Medulla oblongata (tissue), 1 donor: ENCODE results near the gene AJM1.
"Not testable (repeated sequence)": the region's sequence is repeated elsewhere in the genome, so short reads cannot be mapped to it uniquely, and the experiment has no call there.

Experiments
- DNase-seq: peaks from one replicate; pipeline ENCODE4 v3.0.0-alpha.2; 2015; ENCODE audit errors: extremely low spot score

The AJM1 gene

DNA sequence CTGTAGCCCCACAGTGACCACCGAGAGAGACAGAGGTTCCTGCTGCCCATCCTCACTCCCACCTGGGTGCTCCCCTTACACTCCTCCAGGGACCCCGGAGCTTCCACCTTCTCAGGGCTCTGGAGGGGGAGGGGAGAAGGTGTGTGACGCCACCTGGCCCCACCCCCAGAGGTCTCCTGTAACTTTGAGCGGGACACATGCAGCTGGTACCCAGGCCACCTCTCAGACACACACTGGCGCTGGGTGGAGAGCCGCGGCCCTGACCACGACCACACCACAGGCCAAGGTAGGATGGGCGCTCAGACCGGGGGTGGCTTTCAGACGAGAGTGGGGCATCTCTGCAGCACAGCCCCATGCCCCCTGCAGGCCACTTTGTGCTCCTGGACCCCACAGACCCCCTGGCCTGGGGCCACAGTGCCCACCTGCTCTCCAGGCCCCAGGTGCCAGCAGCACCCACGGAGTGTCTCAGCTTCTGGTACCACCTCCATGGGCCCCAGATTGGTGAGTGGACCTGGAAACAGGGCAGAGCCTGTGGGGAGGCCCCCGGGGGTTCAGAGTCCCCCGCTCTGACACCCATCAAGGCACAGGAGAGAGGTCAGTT lies 14.4 kb downstream of the AJM1 start:
- no peak for DNase-seq

- DNase-seq: no peak
Measured at GRCh38 chr9:136857166-136857565, 14.9 kb downstream of the AJM1 start.

DNA sequence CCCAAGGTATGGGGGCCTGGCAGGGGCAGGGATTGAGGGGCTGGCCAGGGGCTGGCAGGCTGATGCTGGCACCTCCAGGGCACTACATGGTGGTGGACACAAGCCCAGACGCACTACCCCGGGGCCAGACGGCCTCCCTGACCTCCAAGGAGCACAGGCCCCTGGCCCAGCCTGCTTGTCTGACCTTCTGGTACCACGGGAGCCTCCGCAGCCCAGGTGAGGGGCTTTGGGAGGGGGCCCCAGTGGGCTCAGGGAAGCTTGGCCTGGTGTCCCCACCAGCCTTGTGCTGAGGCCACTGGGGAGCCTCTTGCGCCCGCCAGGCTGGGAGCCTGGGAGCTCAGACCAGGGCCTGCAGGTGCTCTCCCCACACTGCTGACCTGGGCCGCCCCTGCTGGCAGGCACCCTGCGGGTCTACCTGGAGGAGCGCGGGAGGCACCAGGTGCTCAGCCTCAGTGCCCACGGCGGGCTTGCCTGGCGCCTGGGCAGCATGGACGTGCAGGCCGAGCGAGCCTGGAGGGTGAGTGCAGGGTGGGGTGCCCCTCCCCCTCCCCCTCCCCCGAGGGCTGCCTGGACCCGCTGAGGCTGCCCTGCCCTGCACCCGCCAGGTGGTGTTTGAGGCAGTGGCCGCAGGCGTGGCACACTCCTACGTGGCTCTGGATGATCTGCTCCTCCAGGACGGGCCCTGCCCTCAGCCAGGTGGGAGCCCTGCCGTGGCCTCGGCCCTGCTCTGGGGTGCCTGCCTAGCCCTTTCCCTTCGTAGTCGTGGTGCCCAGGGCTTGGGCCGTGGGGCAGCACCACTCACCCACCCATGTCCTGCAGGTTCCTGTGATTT lies 15.5 kb downstream of the AJM1 start:
- DNase-seq: no peak

- no peak for DNase-seq
Measured at GRCh38 chr9:136858452-136858843, 16.2 kb downstream of the AJM1 start.

DNA sequence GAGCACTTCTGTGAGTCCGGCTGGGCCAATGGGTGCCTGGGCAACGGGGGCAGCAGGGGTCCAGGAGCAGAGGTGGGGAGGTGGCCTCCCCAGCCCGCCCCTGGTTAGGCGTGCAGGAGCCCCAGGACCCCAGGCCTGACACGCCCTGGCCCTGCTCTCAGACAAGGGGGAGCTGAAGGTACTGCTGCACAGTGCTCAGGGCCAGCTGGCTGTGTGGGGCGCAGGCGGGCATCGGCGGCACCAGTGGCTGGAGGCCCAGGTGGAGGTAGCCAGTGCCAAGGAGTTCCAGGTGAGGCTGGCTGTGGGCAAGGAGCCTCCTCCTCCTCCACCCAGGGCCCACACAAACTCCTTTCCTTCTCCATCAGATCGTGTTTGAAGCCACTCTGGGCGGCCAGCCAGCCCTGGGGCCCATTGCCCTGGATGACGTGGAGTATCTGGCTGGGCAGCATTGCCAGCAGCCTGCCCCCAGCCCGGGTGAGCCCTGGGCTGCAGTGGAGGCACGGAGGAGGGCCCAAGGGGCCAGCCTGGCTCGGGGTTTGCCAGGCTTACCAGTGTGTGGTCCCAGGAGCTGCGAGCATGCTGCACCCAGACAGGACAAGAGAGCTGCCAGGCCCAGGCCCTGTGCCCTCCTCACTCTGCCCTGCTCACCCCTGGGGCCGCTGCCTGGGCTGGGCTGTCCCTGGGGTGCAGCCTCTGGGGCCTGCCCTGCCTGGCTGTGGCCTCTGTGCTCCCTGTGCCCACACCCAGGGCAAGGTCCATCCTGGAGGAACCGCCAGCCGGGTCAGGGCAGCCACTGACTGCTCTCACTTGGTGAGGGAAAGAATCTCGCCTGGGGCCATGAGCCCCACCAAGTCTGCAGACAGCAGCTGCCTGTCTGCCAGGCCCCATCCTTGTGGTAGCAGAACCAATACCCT lies 16.8 kb downstream of the AJM1 start:
- peak; percentile 79 for DNase-seq

DNA sequence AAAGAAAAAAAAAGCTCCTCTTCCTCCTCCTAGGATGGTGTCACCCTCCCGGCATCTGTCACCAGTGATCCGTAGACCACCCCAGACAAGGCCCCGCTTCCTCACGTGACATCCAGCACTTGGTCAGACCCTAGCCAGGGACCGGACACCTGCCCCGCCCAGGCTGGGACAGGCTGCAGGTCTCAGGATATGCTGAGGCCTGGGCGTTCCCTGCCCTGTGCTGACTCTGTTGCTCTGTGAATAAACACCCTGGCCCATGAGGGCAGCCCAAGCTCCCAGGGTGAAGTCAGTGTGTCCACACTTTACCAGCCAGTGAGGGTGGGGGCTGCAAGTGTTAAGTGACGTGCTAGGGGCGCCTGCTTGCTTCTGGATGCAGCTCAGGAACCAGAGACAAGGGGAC lies 18.3 kb downstream of the AJM1 start:
- DNase-seq: no peak

DNA sequence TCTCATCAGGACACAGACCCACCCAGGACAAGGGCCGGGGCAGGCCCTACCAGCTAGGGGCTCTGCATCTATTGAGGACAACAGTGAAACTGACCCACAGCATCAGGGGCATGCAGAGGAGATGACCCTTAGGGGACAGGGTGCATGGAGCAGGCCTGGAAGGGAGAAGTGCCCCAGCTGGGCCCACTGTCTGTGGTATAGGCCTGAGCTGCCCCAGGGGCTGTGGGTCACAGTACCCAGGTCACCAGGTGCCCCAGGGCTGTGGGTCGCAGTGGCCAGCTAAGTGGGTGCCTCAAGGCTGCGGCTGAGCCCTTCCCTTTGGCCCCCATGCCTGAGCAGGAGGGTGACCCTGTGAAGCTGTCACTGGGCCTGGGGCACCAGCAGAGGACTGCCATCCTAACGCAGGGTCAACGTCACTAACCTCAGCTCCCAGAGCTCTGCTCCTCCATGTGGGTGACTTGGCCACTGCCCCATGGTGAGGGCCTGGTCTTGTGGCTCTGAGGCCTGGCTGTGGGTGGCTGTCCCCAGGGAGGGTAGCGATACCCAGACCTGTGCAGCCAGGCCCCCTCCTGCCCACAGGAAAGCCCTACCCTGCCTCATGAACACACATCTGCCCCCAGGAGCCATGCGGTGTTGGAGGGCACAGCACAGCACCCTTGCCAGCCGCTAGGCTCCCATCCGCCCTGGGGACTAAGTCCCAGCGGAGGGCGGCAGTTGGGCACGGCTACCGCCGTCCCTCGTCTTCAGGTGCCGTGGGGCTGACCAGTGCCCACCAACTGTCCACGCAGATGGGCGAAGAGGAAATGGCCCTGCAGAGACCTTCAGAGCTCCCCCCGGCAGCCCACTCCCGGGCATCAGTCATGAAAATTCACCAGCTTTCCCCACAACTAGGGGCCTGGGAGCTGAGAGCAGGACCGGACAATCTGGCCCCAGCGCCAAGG lies 18.9 kb downstream of the AJM1 start:
- DNase-seq: no peak

DNA sequence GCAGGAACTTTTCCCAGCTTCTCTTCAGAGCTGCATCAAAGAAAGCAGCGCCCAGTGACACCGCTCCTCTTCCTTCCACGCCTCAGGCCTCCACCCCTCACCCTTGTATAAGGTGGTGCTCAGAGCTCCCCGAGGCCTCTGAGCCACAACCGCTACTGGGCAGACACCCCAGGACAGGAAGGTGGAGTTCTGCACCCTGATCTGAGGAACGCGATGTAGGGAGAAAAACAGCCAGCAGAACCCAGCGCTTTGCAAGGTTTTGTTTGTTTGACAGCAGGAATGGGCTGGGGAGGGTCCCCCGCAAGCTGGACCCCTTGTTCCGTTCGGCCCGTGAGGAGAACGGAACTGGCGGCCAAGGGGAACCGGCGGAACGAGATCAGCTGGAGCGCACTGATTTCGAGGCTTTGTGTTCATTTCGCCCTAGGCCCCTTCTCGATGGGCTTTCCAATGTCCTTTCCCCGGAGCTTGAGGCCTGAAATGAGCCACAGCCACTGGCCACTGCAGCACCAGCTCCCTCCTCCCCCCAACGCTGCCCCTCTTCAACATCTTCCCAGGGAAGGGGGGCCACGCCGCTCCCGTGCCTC lies 19.7 kb downstream of the AJM1 start:
- no peak for DNase-seq

GRCh38 chr9:136862849-136863622 lies 20.8 kb downstream of the AJM1 start:
- DNase-seq: no peak

DNA sequence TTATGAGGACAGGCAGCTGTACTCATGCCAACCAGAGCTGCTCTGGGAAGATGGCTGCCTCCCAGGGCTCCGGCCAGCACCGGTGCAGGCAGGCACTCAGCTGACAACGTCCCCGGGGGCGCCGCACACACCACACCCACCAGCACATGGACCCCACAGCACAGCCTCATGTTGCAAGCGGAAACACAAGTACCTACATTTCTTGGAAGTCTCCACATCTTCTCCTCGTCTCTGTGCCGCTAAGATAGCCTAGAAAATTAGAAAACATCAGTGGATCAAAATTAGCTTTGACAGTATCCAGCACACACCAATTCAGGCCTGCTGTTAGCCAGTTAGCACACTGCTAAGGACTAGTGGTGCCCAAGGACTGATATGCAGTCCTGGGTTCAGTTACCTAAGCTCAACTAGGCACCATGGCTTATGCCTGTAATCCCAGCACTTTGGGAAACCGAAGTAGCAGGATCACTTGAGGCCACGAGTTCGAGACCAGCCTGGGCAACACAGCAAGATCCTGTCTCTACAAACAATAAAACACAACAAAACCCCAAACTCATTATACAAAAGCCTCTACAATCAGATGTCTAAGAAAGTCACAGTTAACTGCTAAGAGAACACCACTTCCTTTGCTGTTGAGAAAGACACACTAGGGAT lies 21.5 kb downstream of the AJM1 start:
- no peak for DNase-seq

- no peak for DNase-seq
Measured at GRCh38 chr9:136865041-136865767, 22.9 kb downstream of the AJM1 start.

- no peak for DNase-seq
Measured at GRCh38 chr9:136865768-136866103, 23.5 kb downstream of the AJM1 start.

DNA sequence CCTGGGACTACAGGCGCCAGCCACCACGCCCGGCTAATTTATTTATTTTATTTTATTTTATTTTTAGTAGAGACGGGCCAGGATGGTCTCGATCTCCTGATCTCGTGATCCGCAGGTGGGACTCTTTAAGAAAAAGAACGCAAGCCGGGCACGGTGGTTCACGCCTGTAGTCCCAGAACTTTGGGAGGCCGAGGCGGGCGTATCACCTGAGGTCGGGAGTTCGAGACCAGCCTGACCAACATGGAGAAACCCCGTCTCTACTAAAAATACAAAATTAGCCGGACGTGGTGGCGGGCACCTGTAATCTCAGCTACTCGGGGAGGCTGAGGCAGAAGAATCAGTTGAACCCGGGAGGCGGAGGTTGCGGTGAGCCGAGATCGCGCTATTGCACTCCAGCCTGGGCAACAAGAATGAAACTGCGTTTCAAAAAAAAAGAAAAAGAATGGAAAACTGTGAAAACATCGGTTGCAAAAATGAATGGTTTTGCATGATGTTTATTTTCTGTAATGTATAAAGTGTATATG lies 24.7 kb downstream of the AJM1 start:
- not testable (repeated sequence) for DNase-seq

DNA sequence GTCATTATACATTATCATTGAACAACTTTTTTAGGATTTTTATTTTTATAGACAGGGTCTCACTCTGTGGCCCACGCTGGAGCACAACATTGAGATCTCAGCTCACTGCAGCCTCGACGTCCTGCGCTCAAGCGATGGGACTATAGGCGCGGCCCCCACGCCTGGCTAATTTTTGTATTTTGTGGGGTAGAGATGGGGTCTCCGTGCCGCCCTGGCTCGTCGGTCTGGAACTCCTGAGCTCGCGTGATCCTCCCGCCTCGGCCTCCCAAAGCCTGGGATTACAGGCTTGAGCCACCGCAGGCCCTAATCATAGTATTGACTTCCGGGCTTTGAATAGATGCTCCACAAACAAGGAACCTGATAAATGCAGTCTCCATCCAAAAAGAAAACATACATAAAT lies 25.2 kb downstream of the AJM1 start:
- no peak for DNase-seq

GRCh38 chr9:136867917-136868316 lies 25.6 kb downstream of the AJM1 start:
- no peak for DNase-seq

DNA sequence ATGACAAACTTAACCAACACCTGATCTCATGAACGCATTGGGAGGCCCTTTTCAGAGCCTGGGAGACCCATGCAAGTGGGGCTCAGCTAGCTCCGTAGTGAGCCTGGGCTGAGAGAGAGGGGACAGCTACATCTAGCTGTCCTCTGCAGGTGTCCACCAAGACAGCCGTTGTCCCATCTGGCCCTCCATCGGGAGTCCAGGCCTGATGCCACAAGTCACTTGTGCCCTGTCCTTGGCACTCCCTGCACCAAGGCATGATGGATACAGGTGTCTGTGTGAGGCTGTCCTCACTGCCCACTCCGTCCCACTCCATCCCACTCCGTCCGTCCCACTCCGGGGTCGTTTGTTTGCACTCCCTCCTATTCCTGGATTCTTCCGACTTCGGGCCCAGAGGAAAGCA lies 26.4 kb downstream of the AJM1 start:
- no peak for DNase-seq

- not testable (repeated sequence) for DNase-seq
Measured at GRCh38 chr9:136869611-136870010, 27.3 kb downstream of the AJM1 start.

DNA sequence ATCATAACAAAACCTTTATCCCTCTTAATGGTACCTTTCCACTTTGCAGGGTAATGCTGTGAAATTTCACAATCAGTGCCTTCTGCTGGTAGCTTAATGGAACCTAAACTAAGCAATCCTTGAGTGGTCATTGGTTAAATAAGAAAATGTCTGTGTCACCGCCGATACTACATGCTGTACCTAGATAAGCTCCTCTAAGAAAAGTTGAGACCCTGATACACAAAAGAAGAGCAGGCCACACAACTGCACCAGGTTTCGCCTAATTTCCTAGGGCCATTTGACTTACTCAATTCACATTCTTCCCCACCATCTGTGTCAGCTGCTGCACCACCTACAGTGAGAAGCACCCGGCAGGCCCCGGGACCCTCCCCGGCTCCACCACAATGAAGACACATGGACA lies 32.9 kb downstream of the AJM1 start:
- no peak for DNase-seq

DNA sequence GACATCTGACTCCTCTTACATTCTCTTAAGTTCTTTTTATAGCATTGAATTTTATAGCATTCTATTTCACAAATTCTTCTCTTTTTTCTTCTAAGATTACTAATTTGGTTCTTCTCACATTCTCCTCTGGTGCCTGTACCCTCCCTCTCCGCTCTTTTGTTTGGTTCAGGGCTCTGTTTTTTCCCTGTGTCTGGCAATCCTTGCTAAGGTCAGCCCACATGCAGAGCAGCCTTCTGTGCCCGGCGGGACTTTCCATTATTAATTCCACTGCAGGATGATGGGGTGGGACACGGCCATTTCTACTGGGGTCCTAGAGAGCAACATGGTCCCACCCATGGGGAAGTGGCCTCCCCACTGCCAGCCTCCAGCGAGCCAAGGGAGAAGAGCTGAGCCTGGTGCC lies 34.2 kb downstream of the AJM1 start:
- DNase-seq: no peak
